Daoy (cell line): Measurements from ENCODE around the gene PRKAR1B. TPM values are rescaled to one million over a fixed set of nuclear protein-coding genes. Genes with fewer than 3 reads are reported as not detected.
"Not testable (repeated sequence)": the region's sequence is repeated elsewhere in the genome, so short reads cannot be mapped to it uniquely, and the experiment has no call there.

Experiments used
- DNase-seq: peaks from one replicate; pipeline ENCODE4 v3.0.0-alpha.2; 2015; ENCODE audit warnings: low read depth
- total RNA-seq: library from RNA; depleted of rRNA; stranded (reverse); fragments of >200 nt; shearing (Covaris generic); gene quantifications from 2 replicates; pipeline ENCODE4 v1.2.3, GENCODE V29; 2014

PRKAR1B gene
- total RNA-seq, 1 experiment from 2014 or later: 31.8 TPM

DNA sequence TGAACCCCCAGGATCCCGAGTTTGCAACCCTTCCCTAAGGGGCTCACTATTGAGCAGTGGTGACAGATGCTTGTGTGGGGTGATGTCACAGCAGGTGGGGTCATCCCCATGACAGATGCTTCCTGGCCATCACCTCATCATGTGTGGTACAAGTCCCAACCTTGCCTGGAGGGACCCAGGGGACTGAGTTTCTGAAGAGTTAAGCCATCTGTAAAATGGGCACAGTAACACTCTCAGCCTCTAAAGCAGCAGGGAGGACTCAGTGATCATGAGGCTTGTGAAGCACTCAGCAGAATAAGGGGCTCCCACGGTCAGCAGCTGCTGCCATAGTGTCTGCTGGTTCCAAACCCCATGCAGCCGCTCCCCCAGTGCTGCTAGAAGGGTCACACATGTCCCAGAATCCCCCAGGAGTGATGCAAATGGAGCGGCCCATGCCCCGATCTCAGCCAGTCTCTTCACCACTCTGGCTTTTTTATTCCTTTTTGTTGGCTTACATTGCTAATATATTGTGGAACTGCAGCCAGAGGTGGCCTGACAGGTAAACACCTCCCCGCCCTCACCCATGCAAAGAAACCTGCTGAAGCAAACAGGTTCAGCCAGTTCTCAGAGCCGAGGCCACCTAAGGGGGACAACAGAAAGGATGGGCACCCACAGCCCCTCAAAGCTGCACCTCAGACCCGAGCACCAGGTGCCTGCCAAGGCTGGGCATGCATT is 105.4 kb downstream of the PRKAR1B start:
- no peak for DNase-seq

DNA sequence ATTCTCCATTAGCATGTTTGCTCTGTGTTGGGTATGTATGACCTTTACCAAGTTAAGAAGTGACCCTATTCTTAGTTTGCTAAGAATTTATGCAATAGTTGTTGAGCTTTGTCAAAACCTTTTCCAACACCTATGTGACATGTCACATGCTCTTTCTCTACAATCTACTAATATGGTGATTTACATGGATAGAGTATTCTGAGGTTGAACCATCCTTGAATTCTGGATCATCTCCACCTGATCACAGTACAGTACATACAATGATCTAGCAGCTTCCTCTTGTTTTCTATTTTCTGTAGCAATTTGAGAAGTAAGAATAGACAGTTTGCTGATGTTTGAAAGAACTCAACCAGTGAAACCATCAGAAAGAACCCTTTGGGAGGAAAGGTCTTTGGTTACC is 106.2 kb downstream of the PRKAR1B start:
- DNase-seq: no peak

DNA sequence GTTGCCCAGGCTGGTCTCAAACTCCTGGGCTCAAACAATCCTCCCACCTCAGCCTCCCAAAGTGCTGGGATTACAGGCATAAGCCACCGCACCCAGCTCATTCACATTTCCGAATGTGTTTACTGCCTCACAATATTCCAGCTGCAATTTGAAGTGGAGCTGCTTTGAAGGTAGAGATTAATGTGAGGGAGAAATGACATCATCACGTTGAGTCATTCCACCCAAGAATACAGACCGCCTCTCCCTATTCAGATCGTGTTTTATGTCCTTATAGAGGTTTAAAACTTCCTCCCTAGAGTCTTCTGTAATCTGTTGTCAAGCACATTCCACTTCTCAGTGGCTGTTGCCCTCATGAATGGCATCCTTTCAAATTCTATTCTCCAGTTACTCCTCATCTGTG is 107.0 kb downstream of the PRKAR1B start:
- peak; percentile 69 for DNase-seq

DNA sequence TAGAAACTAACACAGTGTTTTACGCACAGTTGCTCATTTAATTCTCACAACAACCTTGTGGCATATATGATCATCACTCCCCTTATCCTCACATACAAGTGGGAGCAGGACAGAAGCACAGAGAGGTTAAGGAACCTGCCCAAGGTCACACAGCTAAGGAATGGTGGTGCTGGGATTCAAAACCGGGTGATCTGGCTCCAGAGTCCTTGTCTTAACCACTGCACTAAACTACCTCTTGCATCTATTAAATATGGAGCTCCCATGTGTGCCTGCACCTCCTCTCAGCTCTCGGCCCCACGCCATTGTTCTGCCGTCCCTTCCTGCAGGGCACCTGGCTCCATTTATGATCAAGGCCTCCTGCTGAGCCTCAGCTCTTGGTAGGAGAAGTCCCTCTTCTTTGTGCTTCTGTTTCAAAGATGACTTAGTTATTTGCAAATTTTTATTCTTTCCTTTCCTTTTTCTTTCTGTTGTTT is 107.7 kb downstream of the PRKAR1B start:
- DNase-seq: no peak

DNA sequence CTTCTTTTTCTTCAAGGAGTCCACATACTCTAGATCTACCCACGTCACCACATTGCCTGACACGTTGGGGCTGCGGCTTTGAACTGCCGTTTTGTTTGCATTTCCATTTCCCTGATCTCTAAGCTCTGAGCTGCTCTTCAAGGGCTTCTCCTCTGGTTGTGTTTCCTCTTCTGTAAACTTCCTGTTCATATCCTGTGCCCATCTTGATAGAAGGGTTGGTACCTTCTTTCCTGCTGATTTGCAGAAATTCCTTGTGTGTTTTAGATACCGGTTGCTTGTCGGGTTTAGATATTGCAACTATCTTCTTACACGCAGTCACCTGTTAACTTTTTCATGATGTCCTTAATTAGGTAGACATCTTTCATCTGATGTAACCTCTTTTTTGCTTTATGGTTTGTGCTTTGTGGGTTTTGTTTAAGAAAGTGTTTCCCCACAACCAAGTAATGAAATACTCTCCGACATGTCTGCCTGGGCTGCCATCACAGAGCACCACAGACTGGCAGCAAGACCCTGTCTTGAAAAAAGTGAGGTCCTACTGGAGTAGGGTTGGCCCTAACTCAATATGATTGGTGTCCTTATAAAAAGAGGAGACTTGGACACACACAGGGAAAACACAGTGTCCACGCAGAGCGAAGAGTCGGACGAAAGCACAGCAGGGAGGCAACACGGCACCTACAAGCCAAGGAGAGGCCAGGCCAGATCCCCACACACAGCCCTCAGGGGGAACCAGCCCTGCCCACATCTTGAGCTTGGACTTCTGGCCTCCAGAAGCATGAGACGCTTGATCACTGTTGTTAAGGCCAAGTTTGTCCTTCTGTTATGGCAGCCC is 108.3 kb downstream of the PRKAR1B start:
- no peak for DNase-seq

DNA sequence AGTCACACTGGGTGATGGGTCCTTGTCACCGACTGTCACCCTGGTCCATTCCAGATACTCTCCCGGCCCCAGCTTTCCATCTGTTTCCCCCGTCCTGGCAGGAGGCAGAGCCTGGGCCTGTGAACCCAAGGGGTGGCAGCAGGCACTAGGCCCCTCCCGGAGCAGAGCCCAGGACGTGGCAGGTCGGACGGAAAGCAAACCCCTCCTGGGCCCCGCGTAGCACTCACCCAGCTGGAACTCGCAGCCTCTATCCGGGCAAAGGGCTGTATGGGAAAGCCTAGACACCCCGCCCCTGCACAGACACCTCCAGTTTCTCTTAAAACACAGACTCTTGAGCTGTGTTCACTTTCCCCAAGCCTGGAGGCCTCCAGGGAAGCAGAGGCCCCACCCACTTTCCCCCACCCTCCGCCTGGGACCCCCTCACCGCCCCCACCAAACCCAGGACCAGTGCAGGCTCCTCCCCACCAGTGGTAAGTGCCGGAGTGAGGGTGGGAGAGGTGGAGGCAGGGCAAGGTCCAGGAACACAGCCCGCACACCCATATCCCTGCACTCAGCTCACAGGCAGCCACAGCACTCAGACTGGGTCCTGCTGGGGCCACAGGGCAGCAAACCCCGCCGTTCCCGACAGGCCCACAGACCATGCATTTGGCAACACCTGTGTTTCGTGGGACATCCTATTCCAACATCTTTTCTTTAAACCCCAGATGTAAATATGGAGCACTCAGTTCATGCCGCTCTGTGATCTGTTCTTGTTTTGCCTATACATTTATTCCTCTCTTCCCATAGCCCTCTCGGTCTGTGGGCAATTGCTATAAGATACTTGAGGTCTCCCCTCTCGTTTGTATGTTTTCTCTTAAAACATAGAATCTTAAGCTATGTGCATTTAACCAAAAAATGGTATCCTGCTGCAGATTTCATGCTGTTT is 109.2 kb downstream of the PRKAR1B start:
- DNase-seq: no peak

DNA sequence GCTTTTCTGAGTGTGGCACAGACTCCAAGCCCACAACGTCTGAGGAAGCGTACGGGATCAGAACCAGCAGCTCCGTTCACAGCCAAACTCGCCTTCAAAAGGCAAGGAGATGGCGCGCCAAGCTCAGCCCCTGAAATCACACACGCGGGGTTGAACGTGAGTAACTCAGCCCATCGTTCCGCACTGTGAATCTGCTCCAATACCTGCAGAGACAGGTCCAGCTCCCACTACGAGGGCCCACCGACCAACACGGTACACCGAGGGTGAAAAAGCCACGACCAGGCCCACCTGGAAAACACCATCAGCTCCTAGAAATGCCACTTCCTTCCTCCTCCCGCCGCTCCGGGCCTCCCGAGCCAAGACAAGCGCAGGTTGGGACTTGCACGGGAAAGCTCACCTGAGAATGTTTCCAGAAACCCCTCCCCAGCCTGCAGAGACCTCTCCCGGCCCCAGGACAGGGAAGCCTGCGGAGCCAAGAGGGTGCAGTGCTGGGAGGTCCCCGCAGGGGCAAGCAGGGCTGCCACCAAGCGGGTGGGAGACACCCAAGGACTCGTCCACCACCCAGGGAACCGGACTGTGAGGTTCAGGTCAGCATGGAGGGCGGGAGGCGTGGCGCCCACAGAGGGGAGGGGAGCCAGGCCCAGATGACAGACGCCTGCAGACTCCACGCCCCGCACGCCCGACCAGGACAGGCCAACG is 113.5 kb downstream of the PRKAR1B start:
- DNase-seq: no peak

DNA sequence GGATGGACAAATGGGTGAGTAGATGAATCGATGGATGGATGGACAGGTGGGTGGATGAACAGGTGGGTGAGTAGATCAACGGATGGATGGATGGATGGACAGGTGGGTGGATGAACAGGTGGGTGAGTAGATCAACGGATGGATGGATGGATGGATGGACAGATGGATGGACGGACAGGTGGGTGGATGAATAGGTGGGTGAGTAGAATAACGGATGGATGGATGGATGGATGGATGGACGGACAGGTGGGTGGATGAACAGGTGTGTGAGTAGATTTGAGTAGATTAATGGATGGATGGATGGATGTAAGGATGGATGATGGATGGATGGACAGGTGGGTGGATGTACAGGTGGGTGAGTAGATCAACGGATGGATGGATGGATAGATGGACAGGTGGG is 115.2 kb downstream of the PRKAR1B start:
- not testable (repeated sequence) for DNase-seq

DNA sequence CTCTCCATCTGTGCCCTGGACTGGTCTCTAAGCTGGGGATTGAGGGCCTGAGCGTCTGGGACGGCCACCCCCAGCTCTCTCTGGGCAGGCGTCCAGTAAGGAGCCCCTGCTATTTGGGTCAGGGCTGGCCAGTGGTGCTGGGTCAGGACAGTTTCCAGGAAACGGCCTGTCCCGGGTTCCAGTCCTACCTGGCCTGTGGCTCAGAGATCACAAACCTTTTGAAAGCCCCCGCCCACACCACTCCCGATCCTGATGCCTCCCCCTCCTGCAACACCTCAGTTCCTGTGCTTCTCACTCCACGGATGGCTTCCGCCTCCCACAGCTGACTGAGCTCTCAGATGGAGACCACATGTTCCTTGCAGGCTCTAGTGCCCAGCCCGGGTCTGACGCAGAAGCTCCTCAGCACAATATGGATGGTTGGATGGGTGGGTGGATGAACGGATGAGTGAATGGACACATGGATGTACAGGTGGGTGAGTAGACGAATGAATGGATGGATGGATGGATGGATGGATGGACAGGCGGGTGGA is 115.7 kb downstream of the PRKAR1B start:
- DNase-seq: no peak

DNA sequence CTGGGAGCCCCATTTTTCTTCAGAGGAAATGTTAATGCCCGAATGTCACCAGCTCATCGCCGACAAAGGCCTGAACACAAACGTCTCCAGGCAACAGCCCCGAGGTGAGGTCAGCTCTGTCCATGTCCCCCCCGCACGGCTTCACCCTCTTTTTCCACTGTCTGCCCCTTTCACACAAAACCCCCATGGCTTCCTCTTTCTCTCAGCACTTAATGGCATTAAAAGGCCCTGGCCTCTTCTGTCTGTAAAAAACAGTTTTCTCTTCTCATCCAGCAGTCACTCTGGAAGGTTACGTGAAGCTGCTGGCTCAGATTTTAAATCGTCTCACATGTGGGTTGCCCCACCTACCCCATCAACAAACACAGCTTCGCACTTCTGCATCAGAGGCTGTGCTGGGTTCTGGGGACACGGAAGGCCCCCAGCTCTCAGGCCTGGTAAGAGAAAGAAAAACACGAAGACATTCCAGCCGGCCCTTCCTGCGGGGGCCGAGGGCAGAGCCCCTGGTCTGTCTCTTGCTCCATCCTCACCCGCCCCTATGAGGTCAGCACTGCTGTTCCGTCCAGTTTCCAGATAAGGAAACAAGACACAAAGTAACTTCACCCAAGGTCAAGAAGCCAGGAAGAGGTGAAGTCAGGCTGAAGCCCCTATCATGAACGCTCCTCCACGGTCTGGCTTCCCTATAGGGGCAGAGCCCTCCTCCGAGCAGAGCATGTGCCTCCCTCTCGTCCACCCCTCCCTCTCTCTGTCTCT is 116.4 kb downstream of the PRKAR1B start:
- DNase-seq: no peak

DNA sequence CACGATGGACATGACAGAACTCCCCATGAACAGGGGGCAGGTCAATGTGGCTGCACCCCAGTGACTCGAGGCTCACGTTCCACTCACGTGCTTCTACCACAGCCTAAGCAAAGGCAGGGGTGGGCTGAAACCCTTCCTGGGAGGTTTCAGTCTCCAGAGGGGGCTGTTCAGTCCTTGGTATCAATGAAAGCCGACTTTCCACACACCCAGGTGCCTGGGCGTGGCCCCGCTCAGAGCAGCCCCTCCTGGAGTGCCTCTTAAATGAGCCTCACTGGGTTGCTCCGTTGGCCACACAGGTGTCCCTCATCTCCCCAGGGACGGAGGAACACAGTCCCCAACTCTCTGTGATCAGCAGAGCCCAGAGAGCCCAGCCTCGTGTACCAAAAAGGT is 116.9 kb downstream of the PRKAR1B start:
- no peak for DNase-seq

DNA sequence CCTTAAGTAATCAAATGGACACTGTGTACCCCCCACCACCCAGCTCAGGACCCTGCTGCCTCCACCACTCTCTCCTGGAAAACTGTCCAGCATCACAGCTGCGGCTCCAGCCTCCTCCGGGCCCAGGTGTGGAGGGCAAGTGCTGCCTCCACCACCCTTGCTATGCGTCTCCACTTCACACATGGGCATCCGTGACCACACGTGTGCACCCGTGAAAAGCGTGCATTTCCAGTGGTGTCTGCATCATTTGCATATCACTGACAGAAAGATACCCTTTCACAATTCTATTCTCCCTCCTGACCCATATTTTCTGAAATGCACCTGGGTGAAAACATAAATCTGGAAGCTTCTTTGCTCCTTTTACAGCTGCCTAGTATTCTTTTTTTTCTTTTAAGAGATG is 117.7 kb downstream of the PRKAR1B start:
- DNase-seq: no peak

DNA sequence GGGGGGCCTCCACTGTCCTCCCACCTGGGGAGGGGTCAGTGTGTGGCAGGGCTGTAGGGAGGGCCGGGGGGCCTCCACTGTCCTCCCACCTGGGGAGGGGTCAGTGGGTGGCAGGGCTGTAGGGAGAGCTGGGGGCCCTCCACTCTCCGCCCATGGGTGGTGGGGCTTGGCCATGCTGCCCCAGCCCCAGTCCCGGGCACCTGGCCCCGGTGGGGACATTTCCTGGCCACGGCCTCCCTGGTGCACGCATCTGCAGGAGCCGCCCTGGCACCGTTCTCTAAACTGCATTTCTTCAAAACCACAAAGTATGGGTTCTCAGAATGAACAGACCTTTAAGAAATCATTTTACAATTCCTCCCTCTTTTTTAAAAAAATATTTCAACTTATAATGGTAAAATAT is 118.1 kb downstream of the PRKAR1B start:
- no peak for DNase-seq

DNA sequence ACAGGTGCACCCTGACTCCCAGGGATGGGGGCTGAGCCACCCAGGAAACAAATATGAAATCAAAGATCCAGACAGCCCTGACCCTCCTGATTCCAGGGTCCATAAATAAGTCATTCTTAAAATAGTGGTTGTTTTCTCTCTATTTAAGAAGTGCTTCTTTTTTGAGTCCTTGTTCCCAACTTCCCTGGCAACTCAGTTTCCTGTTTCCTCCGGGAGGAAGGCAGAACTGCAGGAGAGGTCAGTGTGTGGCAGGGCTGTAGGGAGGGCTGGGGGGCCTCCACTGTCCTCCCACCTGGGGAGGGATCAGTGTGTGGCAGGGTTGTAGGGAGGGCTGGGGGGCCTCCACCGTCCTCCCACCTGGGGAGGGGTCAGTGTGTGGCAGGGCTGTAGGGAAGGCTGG is 118.7 kb downstream of the PRKAR1B start:
- no peak for DNase-seq

DNA sequence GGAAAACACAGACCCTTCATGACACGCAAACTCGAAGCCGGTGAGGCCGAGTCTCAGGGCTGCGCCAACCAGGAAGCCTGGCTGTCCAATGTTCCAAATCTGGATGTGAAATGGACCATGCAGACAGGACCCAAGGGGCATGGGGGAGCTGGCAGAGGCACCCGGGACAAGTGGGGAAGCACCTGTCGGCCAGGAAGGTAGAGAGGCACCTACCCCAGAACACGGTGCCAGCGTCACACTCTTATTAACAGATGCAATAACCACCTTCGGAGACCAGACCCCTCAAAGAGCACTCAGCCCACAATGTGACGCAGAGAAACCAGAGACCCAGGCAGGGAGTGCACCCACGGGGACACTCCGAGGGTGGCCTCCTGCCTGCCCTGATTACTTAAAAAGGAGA is 119.1 kb downstream of the PRKAR1B start:
- DNase-seq: no peak

DNA sequence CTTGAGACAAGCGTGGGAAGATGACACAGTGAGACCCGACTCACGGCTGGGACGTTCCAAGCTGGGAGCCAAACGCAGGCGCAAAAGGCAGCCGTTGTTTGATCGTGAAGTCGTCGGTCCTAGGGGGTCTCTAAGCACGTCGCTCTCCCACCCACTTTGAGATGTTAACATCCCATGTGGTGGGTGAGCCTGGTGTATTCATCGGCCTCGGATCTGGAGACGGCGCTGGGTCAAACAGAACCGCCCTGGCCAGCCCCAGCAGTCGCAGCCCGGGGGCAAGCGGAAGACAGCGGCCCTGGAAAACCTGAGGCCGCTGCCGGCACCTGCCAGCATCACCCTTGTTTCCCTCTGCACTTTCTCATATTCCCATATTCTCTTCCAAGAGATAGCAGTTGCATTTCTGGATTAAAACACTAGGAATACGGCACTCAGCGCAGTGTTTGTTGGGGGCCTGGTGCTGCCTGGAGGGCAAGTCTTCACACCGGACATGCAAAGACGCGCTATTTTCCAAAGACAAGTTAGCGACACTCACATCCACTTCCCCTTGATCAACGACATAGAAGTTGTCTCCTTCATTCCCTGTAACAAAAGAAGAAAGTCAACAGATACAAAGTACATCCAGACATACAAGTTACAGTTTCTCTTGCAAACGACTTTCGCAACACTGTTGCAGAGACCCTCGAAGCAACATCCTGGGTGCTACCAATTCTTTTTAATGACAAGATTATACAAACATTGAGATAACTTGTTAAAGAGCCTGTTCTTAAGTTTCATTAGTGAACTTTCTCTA is 121.2 kb downstream of the PRKAR1B start:
- DNase-seq: no peak

DNA sequence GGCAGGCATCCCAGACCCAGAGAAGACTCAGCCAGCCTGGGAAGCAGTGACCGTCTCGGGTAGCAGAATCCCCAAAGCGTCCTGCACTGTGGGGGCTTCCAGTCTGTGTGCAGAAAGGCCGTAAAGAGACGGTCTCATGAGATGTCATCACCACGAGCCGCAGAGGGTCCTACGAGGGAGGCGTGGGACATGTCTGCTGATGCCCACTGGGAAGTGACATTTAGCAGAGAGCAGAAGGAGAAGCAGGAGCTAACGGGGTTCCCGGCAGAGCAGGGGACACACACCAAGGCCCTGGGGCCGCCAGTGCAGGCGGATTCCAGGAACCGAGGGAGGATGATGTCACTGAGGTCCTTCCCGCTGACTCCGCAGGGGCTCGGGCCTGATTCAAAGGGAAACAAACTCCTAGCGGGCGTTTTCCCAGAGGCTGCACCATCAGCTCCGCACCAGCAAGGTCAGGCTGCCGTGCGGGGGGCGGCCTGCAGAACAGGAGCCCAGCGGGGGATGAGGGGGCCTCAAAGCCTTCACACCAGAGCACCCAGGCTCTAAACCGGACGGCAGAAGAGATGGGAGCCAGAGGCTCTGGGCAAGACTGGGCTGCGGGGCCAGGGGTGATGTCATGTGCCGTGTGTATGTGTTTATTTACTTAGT is 122.1 kb downstream of the PRKAR1B start:
- DNase-seq: no peak

DNA sequence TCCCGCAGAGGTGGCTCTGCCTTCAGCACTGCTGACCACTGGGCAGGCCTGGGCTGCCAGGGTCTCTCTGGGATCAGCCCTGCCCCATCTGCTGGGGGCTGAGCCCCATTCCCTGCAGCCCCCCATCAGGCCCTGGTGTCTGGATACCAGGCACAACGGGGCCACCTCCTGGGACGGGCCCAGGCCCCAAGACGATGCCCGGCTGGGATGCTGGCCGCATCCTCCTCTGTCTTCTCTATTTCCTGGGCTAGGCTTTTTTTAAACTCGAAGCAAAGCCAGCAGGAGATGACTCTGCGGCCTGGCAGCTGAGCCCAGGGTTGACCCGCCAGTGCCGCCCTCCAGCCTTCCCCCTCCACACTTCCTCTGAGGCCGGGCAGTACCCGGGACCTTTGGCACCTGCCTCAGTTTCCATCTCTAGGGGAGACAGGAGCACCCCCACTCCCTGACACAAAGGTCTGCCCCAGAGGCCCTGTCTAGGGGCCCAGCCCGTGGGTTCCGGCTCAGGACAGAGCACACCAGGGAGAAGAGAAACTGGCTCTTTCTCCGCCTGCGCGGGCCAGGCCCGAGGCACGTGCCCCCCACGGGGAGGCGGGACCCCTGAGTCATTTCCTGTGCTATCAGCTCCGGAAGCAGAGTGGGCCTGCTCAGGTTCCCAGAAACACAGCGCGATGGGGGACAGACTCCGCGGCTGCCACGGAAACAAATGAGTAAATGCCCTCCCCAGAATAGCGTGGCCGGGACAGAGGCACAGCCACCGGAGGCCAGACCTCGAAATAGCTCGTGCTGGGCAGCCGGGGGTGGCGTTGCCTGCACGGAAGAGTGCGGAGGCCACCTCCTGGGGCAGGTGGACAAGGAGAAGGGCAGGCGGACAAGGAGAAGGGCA is 122.8 kb downstream of the PRKAR1B start:
- peak; percentile 91 for DNase-seq
